H1 (cell line): ENCODE results near the gene PLXNB1.

ENCODE experiments used
- CHD1 ChIP-seq: IDR thresholded peaks from 2 replicates; pipeline ENCODE4 v1.6.1; 2012; ENCODE audit warnings: low read depth, low read length, improper control_type of control experiment
- EZH2 ChIP-seq: fragments of 200-600 bp; sonication (generic); IDR thresholded peaks from 2 replicates; pipeline ENCODE4 v1.7.1; 2012; ENCODE audit warnings: low read depth, mild to moderate bottlenecking, moderate library complexity, low read length, inconsistent platforms; ENCODE audit not compliant: severe bottlenecking
- FOSL1 ChIP-seq: IDR thresholded peaks from 2 replicates; pipeline ENCODE4 v1.6.1; 2011; ENCODE audit warnings: mild to moderate bottlenecking, low read depth, low read length, moderate library complexity; ENCODE audit not compliant: insufficient read depth
- GABPA ChIP-seq: IDR thresholded peaks from 2 replicates; pipeline ENCODE4 v1.6.1; 2011; ENCODE audit warnings: mild to moderate bottlenecking, low read length, moderate library complexity, borderline replicate concordance; ENCODE audit not compliant: insufficient read depth
- JUND ChIP-seq: IDR thresholded peaks from 2 replicates; pipeline ENCODE4 v1.6.1; 2011; ENCODE audit warnings: mild to moderate bottlenecking, improper control_type of control experiment, low read length
- POLR2A ChIP-seq, 2 experiments: IDR thresholded peaks; 1 replicate in 1 of 2; 2 replicates in 1 of 2; pipeline ENCODE4 v1.6.1; 2011; ENCODE audit warnings: low read depth in 2 of 2, low read length in 2 of 2, mild to moderate bottlenecking in 2 of 2; ENCODE audit errors: control extremely low read depth in 1 of 2
- POLR2AphosphoS5 ChIP-seq: IDR thresholded peaks from 2 replicates; pipeline ENCODE4 v1.6.1; 2011; ENCODE audit warnings: low read depth, low read length
- SIN3A ChIP-seq, 2 experiments: IDR thresholded peaks in 1 of 2; conservative IDR thresholded peaks in 1 of 2; 2 replicates each; pipeline ENCODE4 v1.6.1; 2011 to 2012; ENCODE audit warnings: low read length in 2 of 2, improper control_type of control experiment in 1 of 2, low read depth in 1 of 2, mild to moderate bottlenecking in 1 of 2
- SP1 ChIP-seq: IDR thresholded peaks from 2 replicates; pipeline ENCODE4 v1.6.1; 2011; ENCODE audit warnings: low read depth, low read length
- SUZ12 ChIP-seq: fragments of 200-600 bp; sonication (generic); IDR thresholded peaks from 2 replicates; pipeline ENCODE4 v1.6.1; 2012; ENCODE audit warnings: mild to moderate bottlenecking, inconsistent platforms, low read length, moderate library complexity, mixed read lengths
- YY1 ChIP-seq: IDR thresholded peaks from 2 replicates; pipeline ENCODE4 v1.6.1; 2011; ENCODE audit warnings: low read depth, mild to moderate bottlenecking, low read length
- TF ChIP-seq, protein P1 (sequence below), 3 experiments: IDR thresholded peaks; 1 replicate in 2 of 3; 2 replicates in 1 of 3; pipeline versions ENCODE4 v1.5.1 to v1.6.1; 2011; ENCODE audit warnings: low read length in 3 of 3, mild to moderate bottlenecking in 3 of 3, inconsistent platforms in 2 of 3, low read depth in 1 of 3, moderate library complexity in 1 of 3; ENCODE audit not compliant: insufficient read depth in 1 of 3; ENCODE audit errors: control extremely low read depth in 1 of 3

DNA sequence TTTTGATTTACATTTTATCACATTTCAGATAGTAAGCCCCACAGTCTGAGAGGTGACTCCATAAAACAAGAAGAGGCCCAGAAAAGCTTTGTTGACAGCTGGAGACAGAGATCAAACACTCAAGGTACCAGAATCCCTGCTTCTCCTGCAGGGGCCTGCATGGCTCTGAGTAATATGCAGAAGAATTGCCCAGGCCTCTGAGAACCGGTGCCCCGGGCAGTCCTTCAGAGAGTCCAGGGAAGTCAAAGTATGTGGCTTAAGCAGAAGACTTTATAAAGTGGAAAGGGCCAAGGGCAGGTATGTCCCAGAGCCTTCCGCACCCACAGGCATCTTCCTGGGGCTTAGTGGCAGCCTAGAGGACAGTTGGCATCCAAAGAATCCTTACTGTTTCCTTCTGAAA, 29.4 kb upstream of the PLXNB1 start:
- TF ChIP-seq POLR2AphosphoS5: no peak
- no peak for TF ChIP-seq SIN3A (conservative IDR thresholded peaks at IDR 0.05 in 1 of 2, IDR thresholded peaks at IDR 0.05 in 1 of 2; ENCODE audit: low read depth in 1 of 2, low read length in 2 of 2)
- no peak for TF ChIP-seq GABPA
- no peak for TF ChIP-seq POLR2A (IDR thresholded peaks at IDR 0.05; ENCODE audit: control extremely low read depth in 1 of 2, low read depth in 2 of 2, low read length in 2 of 2)
- TF ChIP-seq, protein P1, sequence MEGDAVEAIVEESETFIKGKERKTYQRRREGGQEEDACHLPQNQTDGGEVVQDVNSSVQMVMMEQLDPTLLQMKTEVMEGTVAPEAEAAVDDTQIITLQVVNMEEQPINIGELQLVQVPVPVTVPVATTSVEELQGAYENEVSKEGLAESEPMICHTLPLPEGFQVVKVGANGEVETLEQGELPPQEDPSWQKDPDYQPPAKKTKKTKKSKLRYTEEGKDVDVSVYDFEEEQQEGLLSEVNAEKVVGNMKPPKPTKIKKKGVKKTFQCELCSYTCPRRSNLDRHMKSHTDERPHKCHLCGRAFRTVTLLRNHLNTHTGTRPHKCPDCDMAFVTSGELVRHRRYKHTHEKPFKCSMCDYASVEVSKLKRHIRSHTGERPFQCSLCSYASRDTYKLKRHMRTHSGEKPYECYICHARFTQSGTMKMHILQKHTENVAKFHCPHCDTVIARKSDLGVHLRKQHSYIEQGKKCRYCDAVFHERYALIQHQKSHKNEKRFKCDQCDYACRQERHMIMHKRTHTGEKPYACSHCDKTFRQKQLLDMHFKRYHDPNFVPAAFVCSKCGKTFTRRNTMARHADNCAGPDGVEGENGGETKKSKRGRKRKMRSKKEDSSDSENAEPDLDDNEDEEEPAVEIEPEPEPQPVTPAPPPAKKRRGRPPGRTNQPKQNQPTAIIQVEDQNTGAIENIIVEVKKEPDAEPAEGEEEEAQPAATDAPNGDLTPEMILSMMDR (IDR thresholded peaks at IDR 0.05; ENCODE audit: control extremely low read depth in 1 of 3, insufficient read depth in 1 of 3, low read depth in 1 of 3, low read length in 3 of 3): no peak
- TF ChIP-seq SP1: no peak
- no peak for TF ChIP-seq YY1
- TF ChIP-seq JUND: no peak
- TF ChIP-seq FOSL1: no peak
- no peak for TF ChIP-seq CHD1
- TF ChIP-seq SUZ12: no peak
- no peak for TF ChIP-seq EZH2
